CD4-positive, alpha-beta T cell treated with Interleukin-6 for 4 hours (primary cell): ENCODE measurements around the gene C10orf90.
"Not testable (repeated sequence)": the region's sequence is repeated elsewhere in the genome, so short reads cannot be mapped to it uniquely, and the experiment has no call there.

Experiments used
- DNase-seq: peaks from one replicate; pipeline ENCODE4 v3.0.0-alpha.2; 2020; ENCODE audit warnings: mixed read lengths

The C10orf90 gene

GRCh38 chr10:126583552-126584200, 86.8 kb downstream of the C10orf90 start:
- no peak for DNase-seq

- DNase-seq = no peak
These were observed 88.8 kb downstream of the C10orf90 start for GRCh38 chr10:126581648-126582046.

- no peak for DNase-seq
These were observed 89.4 kb downstream of the C10orf90 start for GRCh38 chr10:126580873-126581647.

DNA sequence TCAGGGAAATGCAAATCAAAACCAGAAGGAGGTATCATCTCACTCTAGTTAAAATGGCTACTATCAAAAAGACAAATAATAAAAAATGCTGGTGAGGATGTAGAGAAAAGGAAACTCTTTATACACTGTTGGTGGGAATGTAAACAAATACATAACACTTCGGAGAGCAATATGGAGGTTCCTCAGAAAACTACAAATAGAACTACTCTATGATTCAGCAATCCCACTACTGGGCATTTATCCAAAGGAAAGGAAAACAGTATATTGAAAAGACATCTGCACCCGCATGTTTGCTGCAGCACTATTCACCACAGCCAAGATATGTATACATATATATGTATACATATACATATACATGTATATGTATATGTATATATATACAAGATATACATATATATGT, 94.2 kb downstream of the C10orf90 start:
- no peak for DNase-seq

- no peak for DNase-seq
These were observed 99.6 kb downstream of the C10orf90 start for GRCh38 chr10:126570621-126571602.

- no peak for DNase-seq
These were observed 100.3 kb downstream of the C10orf90 start for GRCh38 chr10:126570245-126570570.

DNA sequence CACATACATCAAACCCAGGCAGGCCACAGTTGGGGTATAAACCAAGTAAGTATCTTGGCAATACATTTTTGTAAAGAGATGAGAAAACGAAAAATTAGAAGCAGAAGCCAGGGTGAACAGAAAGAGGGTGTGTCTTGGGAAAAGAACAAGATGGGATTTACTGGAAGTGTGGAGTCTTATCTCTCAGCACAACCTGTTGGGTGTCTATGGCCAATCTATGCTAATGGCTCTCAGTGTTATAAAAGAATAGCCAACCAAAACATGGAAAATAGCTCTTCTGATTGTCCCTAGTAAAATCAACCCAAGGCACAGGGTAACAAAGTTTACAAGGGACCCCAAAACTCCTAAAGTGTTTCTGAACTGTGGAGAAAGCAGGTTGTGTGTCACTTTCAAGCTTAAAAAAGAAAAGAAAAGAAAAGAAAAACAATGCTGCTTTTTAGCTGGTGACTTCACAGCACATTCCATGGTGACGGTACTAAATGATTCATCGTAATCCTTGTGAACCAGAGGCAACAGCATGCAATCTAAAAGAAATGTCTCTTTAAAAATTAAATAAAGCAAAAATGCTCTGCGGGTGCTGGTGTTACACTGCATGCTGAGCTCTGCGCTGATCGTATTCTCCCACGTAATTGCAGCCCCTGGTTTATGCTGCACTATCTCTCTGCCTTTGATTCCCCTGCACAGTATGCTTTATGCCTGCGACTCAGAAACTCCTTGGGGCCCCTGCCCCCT, 100.8 kb downstream of the C10orf90 start:
- no peak for DNase-seq

DNA sequence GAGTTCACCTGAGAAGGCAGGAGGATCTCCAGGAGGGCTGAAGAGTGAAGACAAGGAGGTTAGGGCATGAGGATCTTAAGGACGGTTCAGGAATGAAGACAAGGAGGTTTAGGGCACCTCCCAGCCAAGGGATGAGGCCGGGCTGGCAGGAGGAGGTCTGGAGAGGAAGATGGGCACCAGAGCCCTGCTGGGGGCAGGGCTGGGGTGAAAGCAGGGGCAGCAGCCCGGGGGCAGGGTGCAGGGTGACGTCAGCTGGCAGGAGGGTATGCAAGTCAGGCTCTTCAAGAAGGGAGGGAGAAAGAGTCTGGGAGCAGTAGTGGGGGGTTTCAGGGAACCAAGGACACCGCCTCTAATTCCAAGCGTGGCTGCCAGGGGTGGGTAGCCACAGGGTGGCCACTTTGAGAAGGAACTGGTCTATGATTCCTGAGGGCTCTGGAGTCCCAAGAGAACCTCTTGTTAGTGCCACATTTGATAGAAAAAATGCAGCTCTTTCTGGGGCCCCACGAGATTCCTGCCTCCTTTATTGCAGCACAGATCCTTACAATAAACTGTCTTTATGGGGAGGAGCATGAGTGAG, 101.6 kb downstream of the C10orf90 start:
- DNase-seq = no peak

GRCh38 chr10:126565871-126566270, 104.6 kb downstream of the C10orf90 start:
- no peak for DNase-seq

GRCh38 chr10:126565441-126565840, 105.1 kb downstream of the C10orf90 start:
- no peak for DNase-seq

DNA sequence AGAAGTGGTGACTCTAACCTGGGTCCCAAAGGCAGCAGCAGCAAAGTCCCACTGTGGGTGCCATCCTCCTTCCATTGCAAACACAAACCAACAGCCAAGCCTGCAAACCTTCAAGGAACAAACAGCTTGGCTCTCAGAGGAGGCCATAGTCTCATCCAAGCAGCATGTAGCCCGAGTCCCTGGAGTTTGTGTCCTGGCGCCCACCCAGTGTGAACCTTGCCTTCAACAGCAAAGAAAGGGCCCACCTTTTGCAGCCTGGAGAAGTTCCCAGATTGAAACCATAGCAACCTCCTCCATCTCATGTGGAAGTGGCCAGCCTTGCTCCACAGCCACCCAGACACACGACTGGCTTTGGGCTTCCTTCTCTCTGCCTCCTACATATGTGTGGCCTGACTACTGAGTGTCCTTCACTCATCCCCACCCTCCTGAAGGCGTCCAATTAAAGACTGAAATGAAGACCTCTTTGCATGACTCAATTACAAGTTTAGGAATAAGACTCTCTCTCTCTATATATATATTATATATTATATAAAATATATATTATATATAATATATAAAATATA, 106.1 kb downstream of the C10orf90 start:
- no peak for DNase-seq

DNA sequence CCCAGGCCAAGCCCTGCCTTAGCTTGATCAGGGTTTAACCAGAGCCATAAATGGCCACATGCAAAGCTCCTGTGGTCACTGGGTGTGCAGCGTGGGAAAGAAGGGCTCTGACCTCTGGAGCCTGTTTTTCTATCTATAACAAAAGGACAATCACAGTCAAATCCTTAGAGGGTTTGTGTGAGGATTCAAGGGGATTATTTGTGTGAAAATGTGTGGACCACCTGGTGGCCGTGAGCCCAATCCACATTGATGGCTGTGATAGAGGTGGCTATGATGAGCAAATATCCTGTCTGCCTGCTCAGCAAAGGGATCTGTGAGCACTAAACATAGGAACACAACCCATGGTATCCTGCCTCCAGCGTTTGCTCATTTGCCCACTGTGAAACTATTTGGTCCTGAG, 107.1 kb downstream of the C10orf90 start:
- DNase-seq = no peak

- DNase-seq = no peak
These were observed 108.4 kb downstream of the C10orf90 start for GRCh38 chr10:126561921-126562680.

GRCh38 chr10:126561294-126561920, 109.1 kb downstream of the C10orf90 start:
- no peak for DNase-seq

- no peak for DNase-seq
These were observed 111.6 kb downstream of the C10orf90 start for GRCh38 chr10:126558881-126559280.

GRCh38 chr10:126551202-126551601, 119.3 kb downstream of the C10orf90 start:
- DNase-seq = no peak

DNA sequence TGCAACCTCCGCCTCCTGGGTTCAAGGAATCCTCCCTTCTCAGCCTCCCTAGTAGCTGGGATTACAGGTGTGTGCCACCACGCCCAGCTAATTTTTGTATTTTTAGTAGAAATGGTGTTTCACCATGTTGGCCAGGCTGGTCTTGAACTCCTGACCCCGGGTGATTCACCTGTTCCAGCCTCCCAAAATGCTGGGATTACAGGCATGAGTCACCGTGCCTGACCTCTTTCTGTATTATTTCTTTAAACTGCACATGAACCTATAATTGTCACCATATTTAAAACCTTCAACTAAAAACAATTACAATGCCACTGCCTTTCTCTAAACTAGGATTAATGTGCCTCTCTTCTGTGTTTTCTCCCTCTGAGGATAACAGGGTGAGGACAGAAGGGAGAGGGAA, 119.9 kb downstream of the C10orf90 start:
- not testable (repeated sequence) for DNase-seq

GRCh38 chr10:126549344-126549743, 121.1 kb downstream of the C10orf90 start:
- DNase-seq = no peak

DNA sequence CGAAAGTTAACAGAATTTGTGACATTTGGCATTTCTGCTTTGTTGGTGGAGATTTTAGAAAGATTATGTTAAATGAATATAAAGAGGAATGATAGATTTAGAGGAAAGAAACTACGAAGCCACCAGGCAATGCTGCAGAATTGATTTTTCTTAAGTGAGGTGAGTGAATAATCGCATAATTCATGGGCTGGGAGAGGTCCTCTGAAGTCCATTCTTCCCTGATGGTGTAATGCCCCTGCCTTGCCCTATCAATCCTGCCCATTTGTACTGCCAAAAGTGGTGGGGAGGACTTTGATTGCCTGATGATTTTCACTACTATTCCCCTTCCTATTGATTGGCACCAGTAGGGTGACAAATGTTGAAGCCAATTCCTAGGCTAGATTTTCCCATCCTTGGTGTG, 125.9 kb downstream of the C10orf90 start:
- DNase-seq = no peak

DNA sequence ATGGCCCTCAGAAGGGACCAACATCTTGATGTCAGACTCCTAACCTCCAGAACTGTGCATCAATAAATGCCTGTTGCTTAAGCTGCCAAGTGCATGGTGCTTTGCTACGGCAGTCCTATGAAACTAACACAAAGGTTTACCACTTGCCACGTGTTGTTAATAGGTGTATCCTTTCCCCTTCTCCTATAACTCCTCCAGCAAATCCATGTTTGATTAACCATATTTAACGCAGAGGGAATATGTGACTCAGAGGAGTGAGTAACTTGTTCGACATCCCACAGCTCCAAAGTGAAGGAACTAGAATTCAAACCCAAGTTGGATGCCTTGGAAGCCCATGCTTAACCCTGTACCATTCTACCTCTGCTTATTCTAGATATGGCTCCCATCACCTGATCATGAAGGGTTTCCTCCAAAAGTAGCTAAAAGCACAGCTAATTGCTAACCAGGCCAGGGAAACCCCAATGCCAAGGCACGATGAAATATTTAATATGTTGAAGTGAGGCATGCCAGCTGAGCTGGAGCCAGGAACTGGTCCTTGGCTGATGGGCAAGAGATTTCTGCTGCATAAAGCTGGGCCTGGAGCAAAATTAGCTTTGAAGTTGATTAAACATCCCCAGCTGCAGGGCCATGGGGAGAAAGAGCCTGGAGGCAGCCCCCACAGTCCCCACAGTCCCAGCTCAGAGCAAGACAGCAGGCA, 131.9 kb downstream of the C10orf90 start:
- no peak for DNase-seq
